ENCODE measurements around the gene FBP2.
"Not testable (repeated sequence)": the region's sequence is repeated elsewhere in the genome, so short reads cannot be mapped to it uniquely, and the experiment has no call there.

FBP2 gene

GRCh38 chr9:94554439-94555331 lies 38.9 kb downstream of the FBP2 start, which contains the start of gene PCAT7:
PCAT7 (plus strand) TSS chr9:94555083.
- DNase-seq = no peak

GRCh38 chr9:94554078-94554438 lies 39.6 kb downstream of the FBP2 start:
- no peak for DNase-seq

- DNase-seq = no peak
These were observed 40.3 kb downstream of the FBP2 start for GRCh38 chr9:94553029-94553938.

- no peak for DNase-seq
These were observed 47.7 kb downstream of the FBP2 start for GRCh38 chr9:94545940-94546339.

- DNase-seq = not testable (repeated sequence)
These were observed 49.3 kb downstream of the FBP2 start for GRCh38 chr9:94544335-94544734.

GRCh38 chr9:94538908-94539307 lies 54.7 kb downstream of the FBP2 start:
- DNase-seq = no peak

GRCh38 chr9:94534901-94535300 lies 58.7 kb downstream of the FBP2 start:
- DNase-seq = no peak

GRCh38 chr9:94533601-94534000 lies 60.0 kb downstream of the FBP2 start:
- DNase-seq = no peak

- DNase-seq = no peak
These were observed 60.5 kb downstream of the FBP2 start for GRCh38 chr9:94533155-94533554.

GRCh38 chr9:94528886-94529285 lies 64.7 kb downstream of the FBP2 start:
- DNase-seq = no peak

- DNase-seq = no peak
These were observed 66.7 kb downstream of the FBP2 start for GRCh38 chr9:94526951-94527350.

- no peak for DNase-seq
These were observed 67.4 kb downstream of the FBP2 start for GRCh38 chr9:94526271-94526670.

- no peak for DNase-seq
These were observed 68.1 kb downstream of the FBP2 start for GRCh38 chr9:94525396-94526035.

- DNase-seq = no peak
These were observed 76.4 kb downstream of the FBP2 start for GRCh38 chr9:94517254-94517653.

- no peak for DNase-seq
These were observed 78.9 kb downstream of the FBP2 start for GRCh38 chr9:94514722-94515121.

- DNase-seq = no peak
These were observed 81.7 kb downstream of the FBP2 start for GRCh38 chr9:94511955-94512265.

- no peak for DNase-seq
These were observed 82.3 kb downstream of the FBP2 start for GRCh38 chr9:94511134-94511954.
